Gastroesophageal sphincter (tissue), 3 donors: ENCODE results near the gene RUNX2.

ENCODE experiments used
- POLR2AphosphoS5 ChIP-seq: sonication (generic); formaldehyde crosslinking; IDR thresholded peaks from one replicate; pipeline ENCODE4 v1.6.1; 2017; ENCODE audit warnings: antibody characterized with exemption
- TF ChIP-seq, protein P1 (sequence below), 4 experiments: fragments of 200-600 bp in 2 of 4; fragments of 450-650 bp in 2 of 4; sonication (generic) in 1 of 4; IDR thresholded peaks; one replicate each; pipeline ENCODE4 v1.5.1; 2017 to 2019; ENCODE audit warnings: antibody characterized with exemption in 4 of 4, mild to moderate bottlenecking in 2 of 4, moderate library complexity in 2 of 4

DNA sequence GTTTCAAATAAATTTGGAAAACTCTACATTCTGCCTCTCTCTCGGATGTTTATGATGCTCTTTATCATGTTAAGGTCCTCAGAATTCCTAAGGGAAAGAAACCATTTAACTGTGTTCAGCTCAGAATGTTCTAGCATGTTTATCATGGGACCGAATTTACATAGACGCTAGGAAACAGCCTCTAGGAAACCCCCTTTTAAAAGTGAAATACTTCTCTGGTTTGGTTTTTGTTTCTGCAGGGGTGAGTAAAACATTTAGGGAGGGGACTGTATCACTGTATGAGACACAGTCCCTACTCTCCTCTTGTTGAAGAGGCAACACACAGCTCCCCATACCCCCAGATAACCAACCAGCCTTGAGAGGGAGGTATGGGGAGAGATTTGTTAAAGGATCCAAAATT lies 317.2 kb downstream of the RUNX2 start:
- TF ChIP-seq, protein P1, sequence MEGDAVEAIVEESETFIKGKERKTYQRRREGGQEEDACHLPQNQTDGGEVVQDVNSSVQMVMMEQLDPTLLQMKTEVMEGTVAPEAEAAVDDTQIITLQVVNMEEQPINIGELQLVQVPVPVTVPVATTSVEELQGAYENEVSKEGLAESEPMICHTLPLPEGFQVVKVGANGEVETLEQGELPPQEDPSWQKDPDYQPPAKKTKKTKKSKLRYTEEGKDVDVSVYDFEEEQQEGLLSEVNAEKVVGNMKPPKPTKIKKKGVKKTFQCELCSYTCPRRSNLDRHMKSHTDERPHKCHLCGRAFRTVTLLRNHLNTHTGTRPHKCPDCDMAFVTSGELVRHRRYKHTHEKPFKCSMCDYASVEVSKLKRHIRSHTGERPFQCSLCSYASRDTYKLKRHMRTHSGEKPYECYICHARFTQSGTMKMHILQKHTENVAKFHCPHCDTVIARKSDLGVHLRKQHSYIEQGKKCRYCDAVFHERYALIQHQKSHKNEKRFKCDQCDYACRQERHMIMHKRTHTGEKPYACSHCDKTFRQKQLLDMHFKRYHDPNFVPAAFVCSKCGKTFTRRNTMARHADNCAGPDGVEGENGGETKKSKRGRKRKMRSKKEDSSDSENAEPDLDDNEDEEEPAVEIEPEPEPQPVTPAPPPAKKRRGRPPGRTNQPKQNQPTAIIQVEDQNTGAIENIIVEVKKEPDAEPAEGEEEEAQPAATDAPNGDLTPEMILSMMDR (IDR thresholded peaks at IDR 0.05) = no peak
- no peak for TF ChIP-seq POLR2AphosphoS5
